HG02610 (cell line): ENCODE results near the gene CCDC47.

Source experiments
- ATAC-seq: cut with Tn5 transposase; IDR thresholded peaks from one replicate; pipeline ENCODE4 v1.9.1; 2021; ENCODE audit warnings: mild to moderate bottlenecking, moderate library complexity; ENCODE audit not compliant: unreplicated experiment

The CCDC47 gene

GRCh38 chr17:63699638-63700527 lies 73.5 kb downstream of the CCDC47 start, which contains the start of gene LIMD2:
TSS of gene LIMD2 (minus strand) at chr17:63700125. CDS start at chr17:63699298, 827 bp downstream.
- peak; percentile 20 for ATAC-seq

GRCh38 chr17:63698886-63699637 lies 74.3 kb downstream of the CCDC47 start:
- peak; percentile 29 for ATAC-seq

- no peak for ATAC-seq
Observed at GRCh38 chr17:63698381-63698885, 75.0 kb downstream of the CCDC47 start.

- ATAC-seq = peak; percentile 22
Observed at GRCh38 chr17:63697341-63698286, 75.8 kb downstream of the CCDC47 start.

GRCh38 chr17:63696381-63696961 lies 76.9 kb downstream of the CCDC47 start:
- ATAC-seq = no peak

- no peak for ATAC-seq
Observed at GRCh38 chr17:63695889-63696288, 77.5 kb downstream of the CCDC47 start.
